Activated CD8-positive, alpha-beta memory T cell treated with anti-CD3 and anti-CD28 coated beads for 1 hour (primary cell): ENCODE measurements around the gene SLC24A3.
"Not testable (repeated sequence)": the region's sequence is repeated elsewhere in the genome, so short reads cannot be mapped to it uniquely, and the experiment has no call there.

ENCODE experiments used
- DNase-seq, 2 donors: peaks; one replicate each; pipeline ENCODE4 v3.0.0-alpha.2; 2020; ENCODE audit warnings: low read depth in 1 of 2; ENCODE audit errors: extremely low read depth in 1 of 2

Gene SLC24A3

GRCh38 chr20:19616081-19616480 lies 403.6 kb downstream of the SLC24A3 start:
- DNase-seq = no peak

GRCh38 chr20:19616620-19617019 lies 404.2 kb downstream of the SLC24A3 start:
- DNase-seq = no peak

GRCh38 chr20:19617256-19617655 lies 404.8 kb downstream of the SLC24A3 start:
- no peak for DNase-seq

GRCh38 chr20:19618711-19619110 lies 406.3 kb downstream of the SLC24A3 start:
- no peak for DNase-seq

GRCh38 chr20:19619904-19620430 lies 407.5 kb downstream of the SLC24A3 start:
- DNase-seq = no peak

- no peak for DNase-seq
These were observed 408.0 kb downstream of the SLC24A3 start for GRCh38 chr20:19620446-19620845.

- no peak for DNase-seq
These were observed 408.6 kb downstream of the SLC24A3 start for GRCh38 chr20:19621072-19621471.

GRCh38 chr20:19624221-19624965 lies 412.0 kb downstream of the SLC24A3 start:
- DNase-seq = no peak

GRCh38 chr20:19625426-19625825 lies 413.0 kb downstream of the SLC24A3 start:
- no peak for DNase-seq

GRCh38 chr20:19626896-19627295 lies 414.5 kb downstream of the SLC24A3 start:
- DNase-seq = no peak

GRCh38 chr20:19628570-19629134 lies 416.2 kb downstream of the SLC24A3 start:
- no peak for DNase-seq

- DNase-seq = no peak
These were observed 419.0 kb downstream of the SLC24A3 start for GRCh38 chr20:19631410-19631809.

- DNase-seq = no peak
These were observed 421.5 kb downstream of the SLC24A3 start for GRCh38 chr20:19633985-19634384.

- not testable (repeated sequence) for DNase-seq
These were observed 427.1 kb downstream of the SLC24A3 start for GRCh38 chr20:19639471-19640045.

- DNase-seq = no peak
These were observed 430.4 kb downstream of the SLC24A3 start for GRCh38 chr20:19642860-19643259.

GRCh38 chr20:19644085-19644484 lies 431.6 kb downstream of the SLC24A3 start:
- no peak for DNase-seq

GRCh38 chr20:19646963-19647362 lies 434.5 kb downstream of the SLC24A3 start:
- DNase-seq = no peak

- no peak for DNase-seq
These were observed 435.6 kb downstream of the SLC24A3 start for GRCh38 chr20:19648024-19648423.

- no peak for DNase-seq
These were observed 436.6 kb downstream of the SLC24A3 start for GRCh38 chr20:19649041-19649440.

- no peak for DNase-seq
These were observed 440.2 kb downstream of the SLC24A3 start for GRCh38 chr20:19652591-19653026.

GRCh38 chr20:19653327-19653726 lies 440.9 kb downstream of the SLC24A3 start:
- DNase-seq = no peak

- no peak for DNase-seq
These were observed 442.5 kb downstream of the SLC24A3 start for GRCh38 chr20:19654921-19655320.
